ENCODE measurements around the gene NAALADL2.

NAALADL2 gene

DNA sequence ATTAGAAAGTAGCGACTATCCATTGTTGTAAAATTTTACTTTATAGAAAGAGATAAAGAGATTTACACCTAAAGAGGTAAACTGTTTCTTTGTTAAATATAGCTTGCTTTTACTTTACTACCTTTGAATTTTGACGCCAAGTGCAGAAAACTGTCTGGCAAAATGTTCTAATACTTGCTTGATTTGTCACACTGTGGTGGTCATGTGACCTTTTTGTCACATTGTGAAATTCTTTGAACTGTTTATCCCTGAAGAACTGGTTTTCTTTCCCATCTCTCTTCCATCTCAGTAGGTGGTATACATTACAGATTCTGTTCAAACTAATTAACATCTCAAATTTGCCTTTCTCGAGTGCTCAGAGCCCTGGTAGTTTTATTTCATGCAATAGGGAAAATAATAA, 327.4 kb downstream of the NAALADL2 start:
- ChIA-PET POLR2A (no interaction called here), CTCF (interaction anchor here (0.7 kb wide), 1 partner anchor 9 kb away, joined by 3 read pairs; no protein-coding TSS in a partner anchor)
- no peak for TF ChIP-seq CTCF (IDR thresholded peaks at IDR 0.05; ENCODE audit: control extremely low read depth, extremely low read depth, low read depth, missing control alignments)
- no peak for DNase-seq (ENCODE audit: extremely low spot score)

DNA sequence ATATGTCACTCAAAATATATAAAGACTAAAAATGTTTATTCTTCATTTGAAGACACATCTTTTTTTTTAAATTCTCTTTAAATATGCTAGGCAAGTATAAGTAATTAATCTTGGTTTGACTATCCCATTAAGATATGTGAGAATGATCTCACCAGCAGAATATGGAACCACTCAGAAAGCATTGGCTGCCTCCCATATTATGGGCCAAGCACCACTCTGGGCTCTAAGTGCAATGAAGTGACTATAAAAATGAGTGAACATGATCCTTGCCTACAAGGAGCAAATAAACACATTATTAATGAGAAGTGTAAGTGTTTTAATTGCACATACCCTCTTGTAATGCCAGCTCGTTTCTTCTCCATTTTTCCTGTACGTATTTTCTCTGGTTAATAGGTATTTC, 328.5 kb downstream of the NAALADL2 start:
- CTCF ChIA-PET, result interaction anchor here (1.8 kb wide), 1 partner anchor 31 kb away, joined by 4 read pairs; no protein-coding TSS in a partner anchor
- POLR2A ChIA-PET, result no interaction called here
- no peak for TF ChIP-seq CTCF (IDR thresholded peaks at IDR 0.05; ENCODE audit: control extremely low read depth, extremely low read depth, low read depth, missing control alignments)
- no peak for DNase-seq (ENCODE audit: extremely low spot score)

- DNase-seq (ENCODE audit: extremely low spot score), result no peak
- no peak for TF ChIP-seq CTCF (IDR thresholded peaks at IDR 0.05; ENCODE audit: control extremely low read depth, extremely low read depth, low read depth, missing control alignments)
- ChIA-PET POLR2A (no interaction called here), CTCF (no interaction called here)
Observed at GRCh38 chr3:175192536-175192935, 333.4 kb downstream of the NAALADL2 start.

DNA sequence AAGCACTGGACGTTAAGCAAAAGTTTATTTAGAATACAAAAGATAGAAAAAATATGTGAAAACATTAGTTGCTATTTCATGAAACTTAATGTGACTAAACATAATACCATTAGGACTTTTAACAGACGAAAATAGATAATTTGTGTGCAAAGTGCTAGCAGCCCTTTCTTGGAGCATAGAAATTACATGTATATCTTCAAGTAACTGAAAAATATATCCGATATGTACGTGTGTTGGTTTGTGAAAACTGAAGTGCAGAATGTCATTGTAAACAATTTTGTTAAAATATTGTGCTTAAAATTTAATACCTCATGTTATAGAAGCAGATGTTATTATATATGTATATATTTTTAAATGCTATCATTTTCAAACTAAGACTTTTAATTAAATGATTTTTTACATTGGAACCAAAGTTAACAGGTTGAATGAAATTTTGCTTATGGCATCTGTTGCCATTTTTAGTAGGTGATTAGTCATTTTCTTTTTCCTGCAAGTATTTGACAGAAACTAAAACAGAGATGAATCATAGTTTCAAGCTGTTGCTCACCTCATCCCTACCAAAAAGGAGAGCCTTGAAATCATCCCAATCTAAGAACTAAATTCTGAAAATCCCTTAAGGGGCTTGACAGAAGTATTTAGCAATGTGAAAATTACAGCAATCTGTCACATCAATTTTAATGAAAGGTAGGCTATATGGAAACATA, 334.8 kb downstream of the NAALADL2 start:
- CTCF ChIA-PET, result no interaction called here
- POLR2A ChIA-PET, result no interaction called here
- TF ChIP-seq CTCF (IDR thresholded peaks at IDR 0.05; ENCODE audit: control extremely low read depth, extremely low read depth, low read depth, missing control alignments), result no peak

GRCh38 chr3:175198991-175199783, 340.1 kb downstream of the NAALADL2 start:
- ChIA-PET POLR2A (no interaction called here), CTCF (no interaction called here)
- no peak for TF ChIP-seq CTCF (IDR thresholded peaks at IDR 0.05; ENCODE audit: control extremely low read depth, extremely low read depth, low read depth, missing control alignments)
- no peak for DNase-seq (ENCODE audit: extremely low spot score)

More for the DNA sequence above, 334.8 kb downstream of the NAALADL2 start:
- peak; percentile 11 for DNase-seq (ENCODE audit: extremely low spot score)

DNA sequence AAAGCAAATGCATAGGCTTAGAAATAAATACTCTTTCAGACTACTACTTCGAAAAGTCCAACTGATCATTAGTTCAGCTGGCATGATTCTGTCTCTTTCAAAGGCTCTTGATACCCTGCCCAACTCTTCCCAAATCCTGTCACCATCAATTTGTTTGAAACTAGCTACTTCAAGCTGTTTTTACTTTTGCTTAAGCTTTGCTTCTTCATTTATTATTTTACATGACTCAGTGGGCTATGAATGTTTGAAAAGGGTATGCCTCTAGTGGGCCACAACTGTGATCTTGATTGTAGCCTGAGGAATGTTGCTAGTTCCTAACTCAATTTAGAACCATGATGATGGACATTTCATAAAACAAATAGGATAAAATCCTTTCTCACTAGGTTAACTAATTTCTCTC, 340.8 kb downstream of the NAALADL2 start:
- no peak for TF ChIP-seq CTCF (IDR thresholded peaks at IDR 0.05; ENCODE audit: control extremely low read depth, extremely low read depth, low read depth, missing control alignments)
- POLR2A ChIA-PET, result no interaction called here
- no peak for DNase-seq (ENCODE audit: extremely low spot score)
- CTCF ChIA-PET, result no interaction called here

All from GM10248 (cell line).